K562 (cell line): ENCODE data around the gene PRUNE1. TPM values are rescaled to one million over a fixed set of nuclear protein-coding genes. Genes with fewer than 3 reads are reported as not detected.

Experiments used
- ATF1 ChIP-seq, 2 experiments: fragments of 450-650 bp in 1 of 2; IDR thresholded peaks; 2 replicates each; pipeline ENCODE4 v1.6.1; 2016; ENCODE audit warnings: missing compliant biosample characterization in 1 of 2, missing genetic modification characterization in 1 of 2
- ATF6 ChIP-seq: sonication (generic); formaldehyde crosslinking; IDR thresholded peaks from 2 replicates; pipeline ENCODE4 v1.4.0; 2020; ENCODE audit warnings: mild to moderate bottlenecking, missing genetic modification reagents
- CREB3L1 ChIP-seq: fragments of 450-650 bp; IDR thresholded peaks from 2 replicates; pipeline ENCODE4 v1.6.1; 2014; ENCODE audit warnings: low read depth, mild to moderate bottlenecking, moderate library complexity, borderline replicate concordance
- HES1 ChIP-seq: fragments of 450-650 bp; IDR thresholded peaks from 2 replicates; pipeline ENCODE4 v1.6.1; 2016; ENCODE audit warnings: low read depth, mild to moderate bottlenecking, moderate library complexity
- HNRNPUL1 ChIP-seq: fragments of 200-400 bp; formaldehyde crosslinking; IDR thresholded peaks from 2 replicates; pipeline ENCODE4 v1.6.1; 2017; ENCODE audit warnings: low read length
- MED1 ChIP-seq: sonication (generic); formaldehyde crosslinking; IDR thresholded peaks from 2 replicates; pipeline ENCODE4 v1.8.1; 2023; ENCODE audit warnings: missing genetic modification reagents, borderline replicate concordance
- PHF21A ChIP-seq: fragments of 450-650 bp; IDR thresholded peaks from 2 replicates; pipeline ENCODE4 v1.6.1; 2017; ENCODE audit warnings: low read depth, borderline replicate concordance
- RFX5 ChIP-seq: IDR thresholded peaks from 2 replicates; pipeline ENCODE4 v1.6.1; 2011; ENCODE audit warnings: low read depth, mild to moderate bottlenecking, improper control_type of control experiment, low read length
- SP1 ChIP-seq: sonication (generic); formaldehyde crosslinking; IDR thresholded peaks from 2 replicates; pipeline ENCODE4 v1.8.1; 2022; ENCODE audit warnings: mild to moderate bottlenecking, missing genetic modification reagents
- ZBTB2 ChIP-seq: fragments of 450-650 bp; IDR thresholded peaks from 2 replicates; pipeline ENCODE4 v1.6.1; 2016; ENCODE audit warnings: antibody characterized with exemption
- ZBTB40 ChIP-seq, 2 experiments: fragments of 450-650 bp in 1 of 2; sonication (generic) in 1 of 2; formaldehyde crosslinking in 1 of 2; IDR thresholded peaks; 2 replicates each; pipeline versions ENCODE4 v1.7.1 to v1.9.0; 2016 to 2022; ENCODE audit warnings: inconsistent platforms in 1 of 2, mild to moderate bottlenecking in 1 of 2, missing genetic modification reagents in 1 of 2
- ZNF274 ChIP-seq: IDR thresholded peaks from 2 replicates; pipeline ENCODE4 v1.6.1; 2011; ENCODE audit warnings: low read depth, mild to moderate bottlenecking, low read length, moderate library complexity, borderline replicate concordance
- polyA plus RNA-seq, 8 experiments: library from polyadenylated mRNA; depleted of rRNA in 4 of 8; stranded (reverse) in 5 of 8; unstranded in 3 of 8; fragments of >200 nt; fragmentation: Nextera tagmentation in 2 of 8; fragmentation: Illumina TruSeq in 1 of 8; extraction: Ambion mirVana in 2 of 8; extraction: Trizol in 1 of 8; gene quantifications; 2 replicates each; pipeline versions ENCODE4 v1.2.1 to v1.2.3, GENCODE V29; 2011 to 2014; ENCODE audit warnings: inconsistent platforms in 1 of 8, missing spikeins in 1 of 8
- total RNA-seq, 7 experiments: library from RNA; depleted of rRNA in 6 of 7; stranded (reverse); fragments of >200 nt in 6 of 7; fragmentation: Illumina TruSeq in 2 of 7; extraction: Trizol in 2 of 7; gene quantifications; 2 replicates each; pipeline versions ENCODE4 v1.2.1 to v1.2.3, GENCODE V29; 2011 to 2021; ENCODE audit warnings: low replicate concordance in 1 of 7

Gene PRUNE1
- total and polyA plus RNA-seq, 9 of the 15 experiments (the other 6 are each of a cell fraction or from before 2014, with no cell fraction given): 16.7 to 48.3 (median 26.2) TPM

GRCh38 chr1:151062741-151063371, 54.6 kb downstream of the PRUNE1 start (continued):
- TF ChIP-seq ZBTB40 (IDR thresholded peaks at IDR 0.05) (no peak), ZBTB40 (CRISPR knock-in tag; IDR thresholded peaks at IDR 0.05) (no peak), CREB3L1 (no peak), ZNF274 (no peak), PHF21A (no peak), RFX5 (no peak), MED1 (CRISPR knock-in tag) (no peak), HES1 (no peak), SP1 (CRISPR knock-in tag) (peak; percentile 29; the same call in 1 of the 2 replicates), ATF6 (no peak), ZBTB2 (no peak), HNRNPUL1 (no peak), ATF1 (CRISPR knock-in tag; IDR thresholded peaks at IDR 0.05) (no peak), ATF1 (tag; IDR thresholded peaks at IDR 0.05) (peak; percentile 67)
